Activated naive CD4-positive, alpha-beta T cell treated with anti-CD3 and anti-CD28 coated beads, Interleukin-2, amount 10 ng/mL, durations not matched to agents 7 days and 5 days (primary cell): ENCODE results near the gene KAZN.

ENCODE experiments used
- CTCF ChIA-PET: fragments of 350-600 bp; sonication (Branson Sonifier 250); formaldehyde crosslinking; loops from one replicate; lab custom pipeline; 2021; ENCODE audit warnings: antibody characterized with exemption; lab: Charles Lee
- DNase-seq: peaks from one replicate; pipeline ENCODE4 v3.0.0-alpha.2; 2020
- H3K27ac Mint-ChIP-seq: one replicate; pipeline ENCODE4 v1.8.0; 2021; ENCODE audit warnings: mild to moderate bottlenecking, moderate library complexity, mixed read lengths
- H3K27me3 Mint-ChIP-seq: one replicate; pipeline ENCODE4 v1.8.0; 2021; ENCODE audit warnings: mild to moderate bottlenecking, mixed read lengths
- H3K36me3 Mint-ChIP-seq: one replicate; pipeline ENCODE4 v1.8.0; 2021; ENCODE audit warnings: mixed read lengths
- H3K4me1 Mint-ChIP-seq: one replicate; pipeline ENCODE4 v1.8.0; 2021; ENCODE audit warnings: mixed read lengths
- H3K4me3 Mint-ChIP-seq: one replicate; pipeline ENCODE4 v1.8.0; 2021; ENCODE audit warnings: mild to moderate bottlenecking, moderate library complexity, mixed read lengths
- H3K9me3 Mint-ChIP-seq: one replicate; pipeline ENCODE4 v1.8.0; 2021; ENCODE audit warnings: mixed read lengths

KAZN gene

DNA sequence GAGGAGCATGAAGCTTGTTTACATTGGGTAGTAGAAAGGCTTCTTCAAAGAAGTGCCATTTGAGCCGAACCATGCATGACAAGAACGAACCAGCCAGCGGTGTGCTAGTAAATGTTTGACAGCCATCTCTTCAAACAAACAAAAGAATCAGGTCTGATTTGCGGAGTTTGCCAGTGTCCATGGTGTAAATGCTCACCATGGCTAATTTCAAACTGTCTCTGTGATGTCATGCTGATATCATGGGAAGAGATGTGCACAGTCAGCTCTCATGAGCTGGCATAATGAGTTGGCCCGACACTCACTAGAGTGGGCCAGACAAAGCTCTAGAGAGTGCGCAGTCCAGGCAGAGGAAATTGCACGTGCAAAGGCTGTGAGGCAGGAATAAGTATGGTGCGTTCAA is 101.1 kb downstream of the KAZN start:
- no peaks in the 10 kb centered on the region for H3K36me3 Mint-ChIP-seq
- no peak overlapping the region for H3K4me3 Mint-ChIP-seq
- no peak for DNase-seq
- H3K27ac Mint-ChIP-seq, result no peak overlapping the region
- H3K9me3 Mint-ChIP-seq, result peaks cover 7% of the 10 kb centered on the region
- H3K27me3 Mint-ChIP-seq, result no peaks in the 10 kb centered on the region
- CTCF ChIA-PET, result no interaction called here
- H3K4me1 Mint-ChIP-seq, result no peaks in the 10 kb centered on the region

DNA sequence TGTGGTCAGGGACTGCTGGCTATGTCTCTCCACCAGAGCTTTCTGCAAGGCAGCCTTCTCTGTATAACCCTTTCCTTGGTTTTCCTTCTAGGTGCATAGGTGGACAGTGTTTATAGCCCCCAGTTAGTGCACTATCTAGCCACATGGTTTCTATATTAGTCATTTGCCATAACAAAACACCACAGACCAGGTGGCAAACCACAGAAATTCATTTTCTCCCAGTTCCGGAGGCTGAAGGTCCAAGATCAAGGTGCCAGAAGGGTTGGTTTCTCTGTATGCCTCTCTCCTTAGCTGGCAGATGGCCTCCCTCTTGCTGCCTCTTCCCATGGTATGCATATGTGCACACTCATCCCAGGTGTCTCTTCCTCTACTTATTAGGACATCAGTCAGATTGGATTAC is 106.4 kb downstream of the KAZN start:
- H3K9me3 Mint-ChIP-seq, result peaks cover 18% of the 10 kb centered on the region
- no peaks in the 10 kb centered on the region for H3K4me1 Mint-ChIP-seq
- no peak for DNase-seq
- no peak overlapping the region for H3K4me3 Mint-ChIP-seq
- no peaks in the 10 kb centered on the region for H3K36me3 Mint-ChIP-seq
- no peak overlapping the region for H3K27ac Mint-ChIP-seq
- CTCF ChIA-PET, result no interaction called here
- no peaks in the 10 kb centered on the region for H3K27me3 Mint-ChIP-seq

- no peak overlapping the region for H3K4me3 Mint-ChIP-seq
- no peaks in the 10 kb centered on the region for H3K4me1 Mint-ChIP-seq
- H3K27ac Mint-ChIP-seq, result no peak overlapping the region
- no peak for DNase-seq
- H3K9me3 Mint-ChIP-seq, result peaks cover 22% of the 10 kb centered on the region
- no peaks in the 10 kb centered on the region for H3K27me3 Mint-ChIP-seq
- CTCF ChIA-PET, result no interaction called here
- H3K36me3 Mint-ChIP-seq, result no peaks in the 10 kb centered on the region
Observed at GRCh38 chr1:14705824-14706223, 107.3 kb downstream of the KAZN start.

- no peak for DNase-seq
- Mint-ChIP-seq H3K27me3 (no peaks in the 10 kb centered on the region), H3K27ac (no peak overlapping the region), H3K4me3 (no peak overlapping the region), H3K36me3 (no peaks in the 10 kb centered on the region), H3K4me1 (no peaks in the 10 kb centered on the region), H3K9me3 (peaks cover 26% of the 10 kb centered on the region)
- CTCF ChIA-PET, result no interaction called here
Observed at GRCh38 chr1:14706631-14707030, 108.1 kb downstream of the KAZN start.

DNA sequence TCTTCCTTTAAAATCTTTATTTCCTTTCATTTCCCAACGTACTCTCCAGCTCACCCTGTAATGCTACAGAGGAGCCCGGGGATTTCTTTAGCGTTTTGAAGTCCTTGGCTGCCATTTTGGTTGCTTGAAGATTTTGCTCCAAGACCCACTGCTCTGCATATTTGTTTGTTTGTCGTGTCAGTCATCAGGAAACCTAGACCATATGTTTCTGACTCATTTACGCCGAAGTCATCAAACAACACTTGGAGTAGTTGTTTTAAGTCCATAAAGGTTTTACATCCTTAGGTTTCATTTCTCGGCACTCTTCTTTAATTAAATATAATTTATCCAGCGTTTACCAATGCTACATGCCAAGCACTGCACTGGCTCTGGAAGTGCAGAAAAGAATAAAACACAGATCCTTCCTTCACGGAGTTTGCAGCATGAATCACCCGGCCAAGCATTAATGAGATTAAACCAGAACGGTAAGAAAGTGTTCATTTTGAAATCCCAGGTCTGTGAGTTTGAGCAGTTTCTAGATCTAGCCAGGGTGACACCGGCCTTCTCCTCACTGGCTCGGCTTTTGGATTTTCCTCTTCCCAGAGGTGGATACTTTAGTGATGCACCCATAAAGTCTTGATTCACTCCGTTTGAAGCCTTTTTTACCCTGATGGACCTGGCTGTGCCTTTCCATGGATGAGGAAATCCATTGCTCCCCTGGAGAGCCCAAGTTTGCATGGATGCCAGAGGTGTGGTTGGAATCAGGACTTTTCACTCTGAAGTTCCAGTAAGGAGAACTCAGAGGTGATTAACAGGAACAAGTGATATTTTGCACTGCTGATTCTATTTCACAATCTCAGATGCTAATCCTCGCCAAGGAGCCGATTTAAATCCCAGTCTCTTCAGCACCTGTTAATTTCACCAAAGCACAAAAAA is 109.3 kb downstream of the KAZN start:
- CTCF ChIA-PET, result no interaction called here
- H3K4me3 Mint-ChIP-seq, result no peak overlapping the region
- no peak for DNase-seq
- no peaks in the 10 kb centered on the region for H3K4me1 Mint-ChIP-seq
- no peak overlapping the region for H3K27ac Mint-ChIP-seq
- H3K9me3 Mint-ChIP-seq, result peaks cover 23% of the 10 kb centered on the region
- no peaks in the 10 kb centered on the region for H3K27me3 Mint-ChIP-seq
- H3K36me3 Mint-ChIP-seq, result no peaks in the 10 kb centered on the region

DNA sequence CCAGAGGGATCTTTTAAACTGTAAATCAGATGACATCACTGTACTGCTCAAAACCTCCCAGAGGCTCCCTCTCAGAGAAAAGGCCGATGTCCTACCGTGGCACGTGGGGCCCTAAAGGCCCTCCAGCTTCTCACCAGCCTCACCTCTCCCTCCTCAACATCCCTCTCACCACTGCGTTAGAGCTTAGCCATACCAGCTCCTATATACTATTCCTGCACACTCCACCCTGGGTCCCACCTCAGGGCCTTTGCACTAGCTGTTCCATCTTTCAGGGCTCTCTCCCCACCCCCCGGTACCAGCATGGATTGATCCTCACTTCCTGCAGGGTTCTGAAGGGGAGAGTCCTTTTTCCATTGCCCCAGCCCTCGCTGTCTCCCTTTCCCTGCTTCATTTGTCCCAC is 111.8 kb downstream of the KAZN start:
- Mint-ChIP-seq H3K9me3 (peaks cover 20% of the 10 kb centered on the region), H3K36me3 (no peaks in the 10 kb centered on the region), H3K4me3 (no peak overlapping the region), H3K27ac (no peak overlapping the region), H3K27me3 (no peaks in the 10 kb centered on the region), H3K4me1 (no peaks in the 10 kb centered on the region)
- CTCF ChIA-PET, result no interaction called here
- DNase-seq, result no peak

DNA sequence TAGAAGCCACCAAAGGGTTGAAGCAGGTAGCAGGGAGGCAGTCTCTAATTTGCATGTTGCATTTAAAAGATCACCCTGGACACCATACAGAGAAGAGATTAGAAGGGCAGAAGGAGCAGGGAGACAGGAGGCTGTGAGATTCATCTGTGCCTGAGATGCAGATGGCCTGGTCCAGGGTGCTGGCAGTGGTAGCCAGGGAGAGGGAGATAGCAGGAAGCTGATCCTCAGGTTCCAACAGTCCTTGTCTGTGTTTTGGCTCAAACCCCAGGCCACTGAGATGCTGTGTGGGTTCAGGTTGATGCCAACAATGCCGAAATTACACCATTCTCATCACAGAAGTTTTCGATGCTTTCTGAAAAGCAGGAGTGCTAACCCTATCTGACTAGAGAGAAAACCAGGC is 113.7 kb downstream of the KAZN start:
- no peak for DNase-seq
- H3K27ac Mint-ChIP-seq, result no peak overlapping the region
- no peaks in the 10 kb centered on the region for H3K27me3 Mint-ChIP-seq
- H3K9me3 Mint-ChIP-seq, result peaks cover 18% of the 10 kb centered on the region
- no peaks in the 10 kb centered on the region for H3K4me1 Mint-ChIP-seq
- CTCF ChIA-PET, result no interaction called here
- no peak overlapping the region for H3K4me3 Mint-ChIP-seq
- H3K36me3 Mint-ChIP-seq, result no peaks in the 10 kb centered on the region

- Mint-ChIP-seq H3K36me3 (no peaks in the 10 kb centered on the region), H3K27me3 (no peaks in the 10 kb centered on the region), H3K9me3 (peaks cover 15% of the 10 kb centered on the region), H3K4me3 (no peak overlapping the region), H3K27ac (no peak overlapping the region), H3K4me1 (no peaks in the 10 kb centered on the region)
- CTCF ChIA-PET, result no interaction called here
- DNase-seq, result no peak
Observed at GRCh38 chr1:14713077-14713476, 114.6 kb downstream of the KAZN start.

- no peak overlapping the region for H3K27ac Mint-ChIP-seq
- no peaks in the 10 kb centered on the region for H3K27me3 Mint-ChIP-seq
- H3K4me1 Mint-ChIP-seq, result no peaks in the 10 kb centered on the region
- peaks cover 11% of the 10 kb centered on the region for H3K9me3 Mint-ChIP-seq
- CTCF ChIA-PET, result no interaction called here
- no peak for DNase-seq
- H3K36me3 Mint-ChIP-seq, result no peaks in the 10 kb centered on the region
- no peak overlapping the region for H3K4me3 Mint-ChIP-seq
Observed at GRCh38 chr1:14715266-14715665, 116.8 kb downstream of the KAZN start.

DNA sequence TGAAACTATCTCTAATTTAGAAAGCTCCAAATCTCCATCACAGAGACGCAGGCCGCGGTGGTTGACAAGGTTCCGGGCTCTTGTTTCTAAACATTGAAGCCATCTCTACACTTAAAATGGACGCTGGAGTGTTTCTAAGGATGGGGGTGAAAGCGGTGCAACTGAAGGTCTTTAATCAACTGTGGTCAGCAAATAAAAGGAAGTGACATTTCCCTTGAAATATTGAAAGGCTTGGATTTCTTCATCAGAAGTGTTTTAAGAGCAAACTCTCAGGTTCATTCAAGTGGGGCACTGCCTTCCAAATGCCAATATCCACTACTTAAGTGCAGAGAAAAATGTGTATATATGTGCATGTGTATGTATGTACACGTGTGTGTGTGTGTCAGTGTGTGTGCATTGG is 117.3 kb downstream of the KAZN start:
- no peaks in the 10 kb centered on the region for H3K36me3 Mint-ChIP-seq
- no peak for DNase-seq
- CTCF ChIA-PET, result no interaction called here
- no peaks in the 10 kb centered on the region for H3K4me1 Mint-ChIP-seq
- peaks cover 10% of the 10 kb centered on the region for H3K9me3 Mint-ChIP-seq
- no peaks in the 10 kb centered on the region for H3K27me3 Mint-ChIP-seq
- no peak overlapping the region for H3K27ac Mint-ChIP-seq
- no peak overlapping the region for H3K4me3 Mint-ChIP-seq

DNA sequence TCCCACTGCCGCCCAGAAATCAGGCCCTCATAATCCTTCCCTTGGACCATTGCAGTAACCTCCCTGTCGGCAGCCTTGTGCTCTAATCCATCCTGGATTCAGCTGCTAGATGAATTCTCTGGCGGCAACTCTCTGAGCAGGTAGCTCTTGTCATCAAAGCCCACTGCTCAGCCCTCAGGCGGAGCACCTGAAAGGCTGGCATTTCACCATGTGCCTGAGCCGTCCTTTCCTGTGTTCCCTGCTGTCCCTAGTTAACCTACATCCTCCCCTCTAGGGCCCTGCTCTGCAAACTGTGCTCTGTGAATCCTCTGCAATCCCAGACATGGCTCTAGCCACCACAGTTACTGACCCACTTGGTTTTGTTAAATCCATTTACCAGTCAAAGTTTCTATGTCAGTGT is 118.0 kb downstream of the KAZN start:
- no peak overlapping the region for H3K27ac Mint-ChIP-seq
- DNase-seq, result no peak
- no peaks in the 10 kb centered on the region for H3K27me3 Mint-ChIP-seq
- H3K4me1 Mint-ChIP-seq, result no peaks in the 10 kb centered on the region
- CTCF ChIA-PET, result no interaction called here
- no peaks in the 10 kb centered on the region for H3K36me3 Mint-ChIP-seq
- H3K9me3 Mint-ChIP-seq, result peaks cover 7% of the 10 kb centered on the region
- no peak overlapping the region for H3K4me3 Mint-ChIP-seq

- no peak overlapping the region for H3K27ac Mint-ChIP-seq
- H3K27me3 Mint-ChIP-seq, result no peaks in the 10 kb centered on the region
- H3K36me3 Mint-ChIP-seq, result no peaks in the 10 kb centered on the region
- no peak overlapping the region for H3K4me3 Mint-ChIP-seq
- H3K4me1 Mint-ChIP-seq, result no peaks in the 10 kb centered on the region
- no peak for DNase-seq
- H3K9me3 Mint-ChIP-seq, result peaks cover 6% of the 10 kb centered on the region
- CTCF ChIA-PET, result no interaction called here
Observed at GRCh38 chr1:14718476-14718875, 120.0 kb downstream of the KAZN start.

- Mint-ChIP-seq H3K36me3 (no peaks in the 10 kb centered on the region), H3K27me3 (no peaks in the 10 kb centered on the region), H3K4me1 (no peaks in the 10 kb centered on the region), H3K9me3 (peaks cover 3% of the 10 kb centered on the region), H3K27ac (no peak overlapping the region), H3K4me3 (no peak overlapping the region)
- DNase-seq, result no peak
- CTCF ChIA-PET, result interaction anchor here (1.3 kb wide), 1 partner anchor 26 kb away, joined by 3 read pairs; no protein-coding TSS in a partner anchor
Observed at GRCh38 chr1:14723401-14723800, 124.9 kb downstream of the KAZN start.

DNA sequence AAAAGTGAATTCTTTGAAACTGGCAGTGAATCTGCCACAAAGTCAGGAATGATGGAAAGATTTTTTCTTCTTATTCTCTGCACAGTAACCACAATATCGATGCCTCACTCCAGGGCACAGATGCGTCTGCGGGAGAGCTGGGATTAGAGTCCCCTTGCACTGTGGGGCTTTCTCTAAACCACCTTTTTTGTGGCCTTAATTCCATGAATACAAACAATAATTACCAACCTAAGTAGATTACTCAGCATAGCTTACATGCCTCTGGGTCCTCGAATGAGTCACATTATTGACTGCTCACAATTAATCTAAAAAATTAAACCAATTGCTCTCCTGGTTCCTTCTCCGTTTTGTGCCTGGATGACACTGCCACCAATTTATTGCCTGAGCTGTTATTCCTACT is 125.8 kb downstream of the KAZN start:
- no peak for DNase-seq
- Mint-ChIP-seq H3K27me3 (no peaks in the 10 kb centered on the region), H3K4me3 (no peak overlapping the region), H3K9me3 (peaks cover 1% of the 10 kb centered on the region), H3K4me1 (no peaks in the 10 kb centered on the region), H3K36me3 (no peaks in the 10 kb centered on the region), H3K27ac (no peak overlapping the region)
- CTCF ChIA-PET, result no interaction called here

GRCh38 chr1:14724678-14725077 is 126.2 kb downstream of the KAZN start:
- no peak overlapping the region for H3K4me3 Mint-ChIP-seq
- no peak overlapping the region for H3K27ac Mint-ChIP-seq
- CTCF ChIA-PET, result interaction anchor here (0.6 kb wide), 1 partner anchor 1966 kb away, joined by 4 read pairs; no protein-coding TSS in a partner anchor
- no peaks in the 10 kb centered on the region for H3K9me3 Mint-ChIP-seq
- no peak for DNase-seq
- H3K36me3 Mint-ChIP-seq, result no peaks in the 10 kb centered on the region
- H3K27me3 Mint-ChIP-seq, result no peaks in the 10 kb centered on the region
- H3K4me1 Mint-ChIP-seq, result no peaks in the 10 kb centered on the region
